Lower lobe of right lung (tissue), 2 donors: ENCODE data around the gene GPR27. TPM values are rescaled to one million over a fixed set of nuclear protein-coding genes. Genes with fewer than 3 reads are reported as not detected.

Experiments
- ATAC-seq, 2 donors: fragments of 200-7000 bp; cut with Tn5 transposase; one replicate each; pipeline ENCODE4 v1.9.1; 2020 to 2022; ENCODE audit warnings: mild to moderate bottlenecking in 2 of 2, moderate library complexity in 2 of 2
- DNase-seq: peaks from one replicate; pipeline ENCODE4 v3.0.0-alpha.2; 2020
- H3K27ac ChIP-seq: fragments of 200-600 bp; one replicate; pipeline ENCODE4 v1.8.0; 2022
- H3K27me3 ChIP-seq: fragments of 200-600 bp; one replicate; pipeline ENCODE4 v1.8.0; 2022; ENCODE audit warnings: low read depth
- H3K36me3 ChIP-seq: fragments of 200-600 bp; one replicate; pipeline ENCODE4 v1.8.0; 2022; ENCODE audit warnings: mild to moderate bottlenecking
- H3K4me1 ChIP-seq: fragments of 200-600 bp; one replicate; pipeline ENCODE4 v1.8.0; 2022
- H3K4me3 ChIP-seq: fragments of 200-600 bp; one replicate; pipeline ENCODE4 v1.8.0; 2022; ENCODE audit warnings: mild to moderate bottlenecking
- H3K9me3 ChIP-seq: fragments of 200-600 bp; one replicate; pipeline ENCODE4 v1.8.0; 2022
- intact Hi-C: fragments of 100-400 bp; cut with DNase I; formaldehyde crosslinking; loops from one replicate; pipeline ENCODE4 v1.11.0; 2022
- total RNA-seq: library from RNA; stranded (reverse); fragmentation: NEBNext Ultra II Directional; extraction: Animal tissue kit (Norgen Biotek cat#: 25700); gene quantifications from one replicate; pipeline ENCODE4 v1.2.1, GENCODE V29; 2021
- TF ChIP-seq, protein P1 (sequence below): fragments of 200-600 bp; IDR thresholded peaks from one replicate; pipeline ENCODE4 v1.8.0; 2022; ENCODE audit warnings: antibody characterized with exemption, mild to moderate bottlenecking
- donor health status: DM: no; HTN: yes; CAD: no; lungs with severe emphysema.

Gene GPR27
- total RNA-seq, 1 donor from 2014 or later, result 2.6 TPM

DNA sequence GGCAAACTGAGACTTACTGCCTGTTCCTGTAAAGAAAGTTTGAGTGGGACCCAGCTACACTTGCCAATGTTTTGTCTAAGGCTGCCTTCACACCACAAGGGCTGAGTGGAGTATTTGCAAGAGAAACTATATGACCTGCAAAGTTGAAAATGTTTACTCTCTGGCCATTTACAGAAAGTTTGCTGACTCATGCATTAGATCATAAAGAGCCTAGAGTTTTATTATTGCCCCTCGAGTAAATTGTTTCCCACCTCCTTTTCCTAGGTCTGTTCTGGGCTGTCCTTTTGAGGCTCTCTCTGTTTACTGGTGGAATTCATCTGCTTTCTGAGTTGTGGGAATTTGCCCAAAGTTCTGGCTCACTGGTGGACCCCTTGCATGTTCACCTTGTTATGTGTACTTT, 38.0 kb downstream of the GPR27 start:
- TF ChIP-seq, protein P1, sequence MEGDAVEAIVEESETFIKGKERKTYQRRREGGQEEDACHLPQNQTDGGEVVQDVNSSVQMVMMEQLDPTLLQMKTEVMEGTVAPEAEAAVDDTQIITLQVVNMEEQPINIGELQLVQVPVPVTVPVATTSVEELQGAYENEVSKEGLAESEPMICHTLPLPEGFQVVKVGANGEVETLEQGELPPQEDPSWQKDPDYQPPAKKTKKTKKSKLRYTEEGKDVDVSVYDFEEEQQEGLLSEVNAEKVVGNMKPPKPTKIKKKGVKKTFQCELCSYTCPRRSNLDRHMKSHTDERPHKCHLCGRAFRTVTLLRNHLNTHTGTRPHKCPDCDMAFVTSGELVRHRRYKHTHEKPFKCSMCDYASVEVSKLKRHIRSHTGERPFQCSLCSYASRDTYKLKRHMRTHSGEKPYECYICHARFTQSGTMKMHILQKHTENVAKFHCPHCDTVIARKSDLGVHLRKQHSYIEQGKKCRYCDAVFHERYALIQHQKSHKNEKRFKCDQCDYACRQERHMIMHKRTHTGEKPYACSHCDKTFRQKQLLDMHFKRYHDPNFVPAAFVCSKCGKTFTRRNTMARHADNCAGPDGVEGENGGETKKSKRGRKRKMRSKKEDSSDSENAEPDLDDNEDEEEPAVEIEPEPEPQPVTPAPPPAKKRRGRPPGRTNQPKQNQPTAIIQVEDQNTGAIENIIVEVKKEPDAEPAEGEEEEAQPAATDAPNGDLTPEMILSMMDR, result no peak
- no peak for ATAC-seq
- intact Hi-C loops, result no loop called here

DNA sequence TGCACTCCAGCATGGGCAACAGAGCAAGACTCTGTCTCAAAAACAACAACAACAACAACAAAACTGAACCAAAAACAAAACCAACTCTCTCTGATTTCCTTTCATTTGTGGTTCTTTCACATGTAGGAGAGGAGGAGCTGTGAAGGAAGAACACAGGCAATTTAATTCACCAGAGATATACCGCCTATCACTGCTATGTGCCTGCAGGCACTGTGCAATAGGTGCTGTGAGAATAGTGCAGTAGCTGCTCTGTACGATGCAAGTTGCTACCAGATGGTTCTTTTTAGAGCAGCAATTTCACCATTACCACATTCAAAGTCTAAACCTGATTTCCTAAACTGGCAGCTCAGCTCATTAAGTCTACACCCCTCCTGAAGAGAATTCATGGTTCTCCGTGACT, 42.6 kb downstream of the GPR27 start:
- Histone ChIP-seq H3K27ac (no peak overlapping the region), H3K36me3 (no peaks in the 10 kb centered on the region), H3K4me1 (no peaks in the 10 kb centered on the region), H3K27me3 (peaks cover 13% of the 10 kb centered on the region), H3K4me3 (no peak overlapping the region), H3K9me3 (no peaks in the 10 kb centered on the region)
- DNase-seq (no peak), ATAC-seq (no peak)
- TF ChIP-seq, protein P1, result no peak
- intact Hi-C loops, result no loop called here

More for the DNA sequence above, 38.0 kb downstream of the GPR27 start:
- Histone ChIP-seq H3K4me3 (no peak overlapping the region), H3K27me3 (peaks cover 5% of the 10 kb centered on the region), H3K9me3 (no peaks in the 10 kb centered on the region), H3K4me1 (no peaks in the 10 kb centered on the region), H3K36me3 (no peaks in the 10 kb centered on the region), H3K27ac (no peak overlapping the region)
- DNase-seq, result no peak

DNA sequence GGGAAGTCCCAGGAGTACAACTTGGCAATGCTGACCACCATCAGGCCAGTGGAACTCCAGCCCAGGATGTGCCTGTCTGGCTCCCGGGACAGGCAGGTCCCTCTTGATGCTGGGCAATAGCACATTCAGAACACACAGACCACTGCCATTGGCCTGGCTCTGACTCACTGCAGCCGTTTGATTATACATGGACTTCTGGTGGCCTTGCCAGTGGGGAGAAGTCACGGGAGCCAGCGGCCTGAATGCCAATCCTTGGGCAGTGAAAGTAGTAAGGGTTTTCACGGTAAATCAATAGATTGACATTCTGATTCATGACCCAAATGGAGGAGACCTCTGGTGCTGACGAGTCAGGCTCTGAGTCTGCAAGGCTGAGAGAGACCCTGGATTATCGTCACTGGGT, 43.8 kb downstream of the GPR27 start:
- no peak for ATAC-seq
- no peaks in the 10 kb centered on the region for H3K9me3 ChIP-seq
- no peaks in the 10 kb centered on the region for H3K36me3 ChIP-seq
- intact Hi-C loops, result no loop called here
- TF ChIP-seq, protein P1, result no peak
- peaks cover 22% of the 10 kb centered on the region for H3K27me3 ChIP-seq
- H3K27ac ChIP-seq, result no peak overlapping the region
- H3K4me3 ChIP-seq, result no peak overlapping the region
- no peak for DNase-seq
- no peaks in the 10 kb centered on the region for H3K4me1 ChIP-seq

DNA sequence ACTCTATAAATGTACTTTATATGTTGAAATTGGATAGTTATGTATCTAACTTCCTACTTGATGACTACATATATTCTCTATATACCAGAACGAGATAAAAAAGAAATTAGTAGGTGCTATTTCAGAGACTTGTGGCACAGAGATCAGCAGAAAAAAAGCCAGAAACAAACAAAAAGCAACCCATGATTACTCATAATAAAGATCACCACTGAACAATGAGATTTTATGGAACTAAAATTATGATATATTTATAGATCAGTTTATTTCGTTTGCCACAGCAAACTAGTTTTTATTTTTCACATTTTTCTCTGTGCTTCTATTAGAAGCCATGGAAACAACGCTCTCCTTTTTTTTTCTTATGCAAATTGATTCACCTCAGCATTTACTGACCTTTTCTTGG, 46.4 kb downstream of the GPR27 start:
- H3K4me3 ChIP-seq, result no peak overlapping the region
- TF ChIP-seq, protein P1, result no peak
- H3K9me3 ChIP-seq, result no peaks in the 10 kb centered on the region
- H3K27me3 ChIP-seq, result peaks cover 27% of the 10 kb centered on the region
- no peaks in the 10 kb centered on the region for H3K4me1 ChIP-seq
- no peak for ATAC-seq
- intact Hi-C loops, result no loop called here
- no peak for DNase-seq
- H3K36me3 ChIP-seq, result no peaks in the 10 kb centered on the region
- H3K27ac ChIP-seq, result no peak overlapping the region

DNA sequence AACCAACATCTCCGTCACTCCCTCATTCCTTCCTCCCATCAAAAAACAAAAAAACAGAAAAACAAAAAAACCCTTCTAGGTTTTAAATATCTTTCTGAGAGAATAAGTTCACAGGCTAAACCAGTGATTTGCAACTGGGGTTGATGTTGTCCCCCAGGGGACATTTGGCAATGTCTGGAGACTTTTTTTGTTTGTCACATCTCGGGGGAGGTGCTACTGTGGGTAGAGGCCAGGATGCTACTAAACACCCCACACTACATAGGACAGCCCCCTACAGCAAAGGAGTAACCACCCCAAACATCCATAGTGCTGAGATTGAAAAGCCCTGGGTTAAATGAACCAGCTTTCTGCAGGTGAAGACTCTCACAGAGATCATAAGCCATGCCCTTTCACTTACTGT, 48.3 kb downstream of the GPR27 start:
- no peak for DNase-seq
- Histone ChIP-seq H3K4me3 (no peak overlapping the region), H3K36me3 (no peaks in the 10 kb centered on the region), H3K9me3 (no peaks in the 10 kb centered on the region), H3K27me3 (peaks cover 27% of the 10 kb centered on the region), H3K27ac (no peak overlapping the region), H3K4me1 (no peaks in the 10 kb centered on the region)
- TF ChIP-seq, protein P1, result no peak
- no peak for ATAC-seq
- intact Hi-C loops, result no loop called here

DNA sequence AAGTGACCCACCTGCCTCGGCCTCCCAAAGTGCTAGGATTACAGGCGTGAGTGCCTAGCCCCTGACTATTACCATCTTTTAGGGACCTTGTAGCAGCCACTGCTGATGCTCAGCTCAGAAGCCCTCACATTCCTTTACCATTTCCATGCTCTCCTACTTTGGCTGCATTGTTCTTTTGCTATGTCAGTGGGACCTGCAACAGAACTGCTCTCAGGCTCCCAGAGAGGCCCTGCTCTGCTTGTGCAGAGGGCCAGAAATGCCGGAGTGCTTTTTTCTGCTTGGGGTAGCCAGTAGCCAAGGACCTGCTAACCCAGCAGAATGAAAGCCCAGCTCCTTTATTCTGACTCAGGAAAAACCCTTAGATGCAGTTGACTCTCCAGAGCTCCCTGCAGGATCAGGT, 49.6 kb downstream of the GPR27 start:
- H3K4me3 ChIP-seq, result no peak overlapping the region
- TF ChIP-seq, protein P1, result no peak
- H3K27me3 ChIP-seq, result peaks cover 27% of the 10 kb centered on the region
- intact Hi-C loops, result no loop called here
- H3K9me3 ChIP-seq, result no peaks in the 10 kb centered on the region
- no peak for ATAC-seq
- DNase-seq, result no peak
- no peaks in the 10 kb centered on the region for H3K36me3 ChIP-seq
- H3K27ac ChIP-seq, result no peak overlapping the region
- H3K4me1 ChIP-seq, result no peaks in the 10 kb centered on the region
